DND-41 (cell line): ENCODE measurements around the gene KLHL8.

Source experiments
- ATAC-seq: fragments of 200-7000 bp; cut with Tn5 transposase; 3 replicates; pipeline ENCODE4 v1.9.1; 2021; ENCODE audit warnings: low read depth; ENCODE audit not compliant: insufficient read depth
- DNase-seq: peaks from one replicate; pipeline ENCODE4 v3.0.0-alpha.2; 2020
- H2AFZ ChIP-seq: 2 replicates; pipeline ENCODE4 v1.6.0; 2012; ENCODE audit warnings: low read depth, low read length
- H3K27ac ChIP-seq: 2 replicates; pipeline ENCODE4 v1.5.1; 2012; ENCODE audit warnings: low read length, inconsistent platforms
- H3K27me3 ChIP-seq: fragments of 200-600 bp; sonication (generic); 2 replicates; pipeline ENCODE4 v1.6.0; 2012; ENCODE audit warnings: low read length, mild to moderate bottlenecking, inconsistent platforms; ENCODE audit not compliant: insufficient read depth, poor library complexity
- H3K36me3 ChIP-seq: 2 replicates; pipeline ENCODE4 v1.5.1; 2012; ENCODE audit warnings: low read length, inconsistent platforms; ENCODE audit not compliant: insufficient read depth
- H3K4me1 ChIP-seq: 2 replicates; pipeline ENCODE4 v1.5.1; 2012; ENCODE audit warnings: mild to moderate bottlenecking, low read length; ENCODE audit not compliant: insufficient read depth
- H3K4me2 ChIP-seq: 2 replicates; pipeline ENCODE4 v1.6.0; 2012; ENCODE audit warnings: mild to moderate bottlenecking, moderate library complexity, low read length, inconsistent platforms; ENCODE audit not compliant: insufficient read depth
- H3K4me3 ChIP-seq, 2 experiments: fragments of 200-600 bp in 1 of 2; shearing (Covaris generic) in 1 of 2; 2 replicates each; pipeline ENCODE4 v1.5.1; 2012 to 2016; ENCODE audit warnings: inconsistent platforms in 2 of 2, low read length in 2 of 2, mild to moderate bottlenecking in 2 of 2, low read depth in 1 of 2, moderate library complexity in 1 of 2
- H3K79me2 ChIP-seq: 2 replicates; pipeline ENCODE4 v1.6.0; 2012; ENCODE audit warnings: low read length, inconsistent platforms; ENCODE audit not compliant: insufficient read depth
- H3K9ac ChIP-seq: 2 replicates; pipeline ENCODE4 v1.6.0; 2012; ENCODE audit warnings: low read depth, mild to moderate bottlenecking, inconsistent platforms, low read length, moderate library complexity
- H3K9me3 ChIP-seq: 2 replicates; pipeline ENCODE4 v1.5.1; 2012; ENCODE audit warnings: low read length, moderate library complexity, mild to moderate bottlenecking, inconsistent platforms; ENCODE audit not compliant: insufficient read depth, severe bottlenecking
- H4K20me1 ChIP-seq: 2 replicates; pipeline ENCODE4 v1.6.0; 2012; ENCODE audit warnings: low read length; ENCODE audit not compliant: insufficient read depth
- EZH2 ChIP-seq: IDR thresholded peaks from 3 replicates; pipeline ENCODE4 v1.6.1; 2012; ENCODE audit warnings: borderline replicate concordance, low read depth, mild to moderate bottlenecking, moderate library complexity, low read length, inconsistent platforms; ENCODE audit not compliant: severe bottlenecking
- TF ChIP-seq, protein P1 (sequence below): IDR thresholded peaks from 2 replicates; pipeline ENCODE4 v1.5.1; 2012; ENCODE audit warnings: borderline replicate concordance, low read length, moderate library complexity, mild to moderate bottlenecking; ENCODE audit not compliant: poor library complexity, severe bottlenecking; ENCODE audit errors: extremely low read depth

KLHL8 gene

GRCh38 chr4:87250294-87250693 lies 29.9 kb upstream of the KLHL8 start:
- Histone ChIP-seq H3K36me3 (no peaks in the 10 kb centered on the region), H3K79me2 (no peaks in the 10 kb centered on the region), H3K27me3 (no peaks in the 10 kb centered on the region), H3K9ac (no peak overlapping the region), H3K4me1 (no peaks in the 10 kb centered on the region), H3K27ac (no peak overlapping the region), H3K4me3 (no peak overlapping the region), H3K9me3 (no peaks in the 10 kb centered on the region), H2AFZ (no peak overlapping the region), H4K20me1 (no peaks in the 10 kb centered on the region), H3K4me2 (no peak overlapping the region)
- DNase-seq (no peak), ATAC-seq (no peak)
- TF ChIP-seq, protein P1, sequence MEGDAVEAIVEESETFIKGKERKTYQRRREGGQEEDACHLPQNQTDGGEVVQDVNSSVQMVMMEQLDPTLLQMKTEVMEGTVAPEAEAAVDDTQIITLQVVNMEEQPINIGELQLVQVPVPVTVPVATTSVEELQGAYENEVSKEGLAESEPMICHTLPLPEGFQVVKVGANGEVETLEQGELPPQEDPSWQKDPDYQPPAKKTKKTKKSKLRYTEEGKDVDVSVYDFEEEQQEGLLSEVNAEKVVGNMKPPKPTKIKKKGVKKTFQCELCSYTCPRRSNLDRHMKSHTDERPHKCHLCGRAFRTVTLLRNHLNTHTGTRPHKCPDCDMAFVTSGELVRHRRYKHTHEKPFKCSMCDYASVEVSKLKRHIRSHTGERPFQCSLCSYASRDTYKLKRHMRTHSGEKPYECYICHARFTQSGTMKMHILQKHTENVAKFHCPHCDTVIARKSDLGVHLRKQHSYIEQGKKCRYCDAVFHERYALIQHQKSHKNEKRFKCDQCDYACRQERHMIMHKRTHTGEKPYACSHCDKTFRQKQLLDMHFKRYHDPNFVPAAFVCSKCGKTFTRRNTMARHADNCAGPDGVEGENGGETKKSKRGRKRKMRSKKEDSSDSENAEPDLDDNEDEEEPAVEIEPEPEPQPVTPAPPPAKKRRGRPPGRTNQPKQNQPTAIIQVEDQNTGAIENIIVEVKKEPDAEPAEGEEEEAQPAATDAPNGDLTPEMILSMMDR: no peak
- no peak for TF ChIP-seq EZH2

DNA sequence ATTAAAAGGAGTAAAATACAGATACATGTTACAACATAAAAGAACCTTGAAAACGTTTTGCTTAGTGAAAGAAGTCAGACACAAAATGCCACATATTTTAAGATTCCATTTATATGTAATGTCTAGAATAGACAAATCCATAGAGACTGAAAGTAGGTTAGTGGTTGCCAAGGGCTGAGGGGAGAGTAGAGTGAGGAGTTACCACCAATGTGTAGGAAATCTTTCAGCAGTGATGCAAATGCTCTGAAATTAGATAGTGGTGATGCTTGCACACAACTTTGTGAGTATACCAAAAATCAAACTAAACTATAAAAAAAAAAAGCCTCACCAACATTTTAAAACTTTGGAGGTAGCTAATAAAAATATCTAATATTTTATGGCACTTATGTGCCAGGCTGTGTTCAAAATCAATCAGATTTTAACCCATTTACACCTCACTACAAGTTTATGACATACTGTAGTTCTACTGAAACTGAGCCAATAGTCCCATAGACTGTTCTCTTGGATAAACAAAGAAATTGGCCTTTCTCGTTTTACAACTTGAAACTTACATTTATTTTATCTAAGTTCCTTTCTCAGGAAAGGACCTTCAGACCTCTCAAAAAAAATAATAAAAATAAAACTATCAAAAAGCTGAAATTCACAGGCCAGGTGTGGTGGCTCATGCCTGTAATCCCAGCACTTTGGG lies 29.1 kb upstream of the KLHL8 start:
- H3K4me2 ChIP-seq: no peak overlapping the region
- H3K27me3 ChIP-seq: no peaks in the 10 kb centered on the region
- TF ChIP-seq EZH2: no peak
- TF ChIP-seq, protein P1: no peak
- H3K9me3 ChIP-seq: no peaks in the 10 kb centered on the region
- no peak overlapping the region for H3K4me3 ChIP-seq
- no peak overlapping the region for H2AFZ ChIP-seq
- ATAC-seq (no peak), DNase-seq (no peak)
- no peaks in the 10 kb centered on the region for H3K36me3 ChIP-seq
- no peak overlapping the region for H3K9ac ChIP-seq
- H4K20me1 ChIP-seq: no peaks in the 10 kb centered on the region
- no peaks in the 10 kb centered on the region for H3K4me1 ChIP-seq
- H3K27ac ChIP-seq: no peak overlapping the region
- no peaks in the 10 kb centered on the region for H3K79me2 ChIP-seq

DNA sequence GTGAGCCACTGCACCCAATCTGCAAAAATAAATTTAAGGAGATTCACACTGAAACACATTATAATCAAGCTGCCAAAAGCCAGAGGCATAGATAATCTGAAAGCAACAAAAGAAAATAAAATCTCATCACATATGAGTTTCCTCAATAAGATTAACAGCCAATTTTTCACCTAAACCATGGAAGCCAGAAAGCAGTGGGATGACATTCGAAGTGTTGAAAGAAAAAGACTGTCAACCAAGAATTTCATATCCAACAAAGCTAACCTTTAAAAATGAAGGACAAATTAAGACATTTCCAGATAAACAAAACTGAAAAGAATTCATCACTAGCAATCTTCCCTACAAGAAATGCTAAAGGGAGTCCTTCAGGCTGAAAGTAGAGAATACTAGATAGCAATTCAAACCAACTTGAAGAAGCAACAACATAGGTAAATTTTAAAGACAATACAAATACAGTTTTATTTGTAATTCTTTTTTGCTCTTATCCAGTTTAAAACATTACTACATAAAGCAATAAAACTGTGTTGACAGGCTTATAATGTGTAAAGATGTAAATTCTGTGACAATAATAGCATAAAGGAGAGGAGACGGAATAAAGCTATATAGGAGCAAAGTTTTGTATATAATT lies 23.1 kb upstream of the KLHL8 start:
- no peaks in the 10 kb centered on the region for H3K4me1 ChIP-seq
- no peak for DNase-seq
- no peak for TF ChIP-seq EZH2
- TF ChIP-seq, protein P1: no peak
- no peak overlapping the region for H3K9ac ChIP-seq
- H2AFZ ChIP-seq: no peak overlapping the region
- ATAC-seq: no peak
- no peak overlapping the region for H3K4me3 ChIP-seq
- H3K4me2 ChIP-seq: no peak overlapping the region
- no peak overlapping the region for H3K27ac ChIP-seq
- no peaks in the 10 kb centered on the region for H3K36me3 ChIP-seq
- no peaks in the 10 kb centered on the region for H4K20me1 ChIP-seq
- peaks cover 12% of the 10 kb centered on the region for H3K9me3 ChIP-seq
- no peaks in the 10 kb centered on the region for H3K27me3 ChIP-seq
- no peaks in the 10 kb centered on the region for H3K79me2 ChIP-seq
